Ishikawa (cell line): Measurements from ENCODE around the gene CAPN11.

Source experiments
- CEBPB ChIP-seq: IDR thresholded peaks from 2 replicates; pipeline ENCODE4 v1.6.1; 2012
- CREB1 ChIP-seq: IDR thresholded peaks from 2 replicates; pipeline ENCODE4 v1.6.1; 2012; ENCODE audit warnings: low read depth
- EGR1 ChIP-seq: IDR thresholded peaks from 2 replicates; pipeline ENCODE4 v1.6.1; 2012
- EP300 ChIP-seq: IDR thresholded peaks from 2 replicates; pipeline ENCODE4 v1.6.1; 2012; ENCODE audit warnings: borderline replicate concordance
- FOXM1 ChIP-seq: IDR thresholded peaks from 2 replicates; pipeline ENCODE4 v1.6.1; 2012; ENCODE audit warnings: low read depth, borderline replicate concordance
- MAX ChIP-seq: IDR thresholded peaks from 2 replicates; pipeline ENCODE4 v1.6.1; 2012
- NFIC ChIP-seq: IDR thresholded peaks from 2 replicates; pipeline ENCODE4 v1.6.1; 2012
- RAD21 ChIP-seq: IDR thresholded peaks from 2 replicates; pipeline ENCODE4 v1.6.1; 2012; ENCODE audit warnings: low read depth
- TAF1 ChIP-seq: IDR thresholded peaks from 2 replicates; pipeline ENCODE4 v1.6.1; 2012; ENCODE audit warnings: low read depth, mild to moderate bottlenecking
- TCF12 ChIP-seq: IDR thresholded peaks from 2 replicates; pipeline ENCODE4 v1.6.1; 2012; ENCODE audit warnings: low read depth
- TEAD4 ChIP-seq: IDR thresholded peaks from 2 replicates; pipeline ENCODE4 v1.6.1; 2012
- YY1 ChIP-seq: IDR thresholded peaks from 2 replicates; pipeline ENCODE4 v1.6.1; 2012; ENCODE audit warnings: low read depth
- ZBTB7A ChIP-seq: IDR thresholded peaks from 2 replicates; pipeline ENCODE4 v1.6.1; 2012; ENCODE audit warnings: low read depth
- TF ChIP-seq, protein P1 (sequence below): IDR thresholded peaks from 2 replicates; pipeline ENCODE4 v1.6.1; 2012; ENCODE audit warnings: low read depth, mild to moderate bottlenecking
- TF ChIP-seq, protein P2 (sequence below): IDR thresholded peaks from 2 replicates; pipeline ENCODE4 v1.6.1; 2012

Gene CAPN11

DNA sequence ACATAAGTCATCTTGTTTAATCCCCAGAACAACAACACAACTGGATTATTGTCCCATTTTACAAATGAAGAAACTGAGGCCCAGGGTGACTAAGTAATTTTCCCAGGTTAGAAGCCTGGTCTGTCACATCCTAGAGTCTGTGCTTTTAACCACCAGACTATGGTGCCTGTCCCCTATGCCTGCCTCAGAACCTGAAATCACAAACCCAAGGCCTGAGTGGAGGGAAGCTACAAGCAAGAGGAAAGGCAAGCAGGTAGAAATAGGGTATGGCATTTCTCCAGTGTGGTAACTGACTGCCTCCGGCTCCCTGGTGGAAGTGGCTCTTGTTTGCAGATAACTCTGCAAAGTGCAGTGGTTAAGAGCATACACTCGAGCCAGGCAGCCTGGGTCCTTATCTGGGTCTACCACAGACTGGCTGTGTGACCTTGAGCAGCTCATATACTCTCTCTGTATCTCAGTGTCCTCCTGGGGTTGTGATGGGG lies 28.7 kb upstream of the CAPN11 start:
- TF ChIP-seq TCF12 (no peak), EGR1 (no peak), MAX (no peak), TEAD4 (no peak), ZBTB7A (no peak), TAF1 (no peak), FOXM1 (no peak), CEBPB (no peak)
- TF ChIP-seq, protein P1, sequence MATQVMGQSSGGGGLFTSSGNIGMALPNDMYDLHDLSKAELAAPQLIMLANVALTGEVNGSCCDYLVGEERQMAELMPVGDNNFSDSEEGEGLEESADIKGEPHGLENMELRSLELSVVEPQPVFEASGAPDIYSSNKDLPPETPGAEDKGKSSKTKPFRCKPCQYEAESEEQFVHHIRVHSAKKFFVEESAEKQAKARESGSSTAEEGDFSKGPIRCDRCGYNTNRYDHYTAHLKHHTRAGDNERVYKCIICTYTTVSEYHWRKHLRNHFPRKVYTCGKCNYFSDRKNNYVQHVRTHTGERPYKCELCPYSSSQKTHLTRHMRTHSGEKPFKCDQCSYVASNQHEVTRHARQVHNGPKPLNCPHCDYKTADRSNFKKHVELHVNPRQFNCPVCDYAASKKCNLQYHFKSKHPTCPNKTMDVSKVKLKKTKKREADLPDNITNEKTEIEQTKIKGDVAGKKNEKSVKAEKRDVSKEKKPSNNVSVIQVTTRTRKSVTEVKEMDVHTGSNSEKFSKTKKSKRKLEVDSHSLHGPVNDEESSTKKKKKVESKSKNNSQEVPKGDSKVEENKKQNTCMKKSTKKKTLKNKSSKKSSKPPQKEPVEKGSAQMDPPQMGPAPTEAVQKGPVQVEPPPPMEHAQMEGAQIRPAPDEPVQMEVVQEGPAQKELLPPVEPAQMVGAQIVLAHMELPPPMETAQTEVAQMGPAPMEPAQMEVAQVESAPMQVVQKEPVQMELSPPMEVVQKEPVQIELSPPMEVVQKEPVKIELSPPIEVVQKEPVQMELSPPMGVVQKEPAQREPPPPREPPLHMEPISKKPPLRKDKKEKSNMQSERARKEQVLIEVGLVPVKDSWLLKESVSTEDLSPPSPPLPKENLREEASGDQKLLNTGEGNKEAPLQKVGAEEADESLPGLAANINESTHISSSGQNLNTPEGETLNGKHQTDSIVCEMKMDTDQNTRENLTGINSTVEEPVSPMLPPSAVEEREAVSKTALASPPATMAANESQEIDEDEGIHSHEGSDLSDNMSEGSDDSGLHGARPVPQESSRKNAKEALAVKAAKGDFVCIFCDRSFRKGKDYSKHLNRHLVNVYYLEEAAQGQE, result no peak
- TF ChIP-seq, protein P2, sequence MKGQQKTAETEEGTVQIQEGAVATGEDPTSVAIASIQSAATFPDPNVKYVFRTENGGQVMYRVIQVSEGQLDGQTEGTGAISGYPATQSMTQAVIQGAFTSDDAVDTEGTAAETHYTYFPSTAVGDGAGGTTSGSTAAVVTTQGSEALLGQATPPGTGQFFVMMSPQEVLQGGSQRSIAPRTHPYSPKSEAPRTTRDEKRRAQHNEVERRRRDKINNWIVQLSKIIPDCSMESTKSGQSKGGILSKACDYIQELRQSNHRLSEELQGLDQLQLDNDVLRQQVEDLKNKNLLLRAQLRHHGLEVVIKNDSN, result no peak

DNA sequence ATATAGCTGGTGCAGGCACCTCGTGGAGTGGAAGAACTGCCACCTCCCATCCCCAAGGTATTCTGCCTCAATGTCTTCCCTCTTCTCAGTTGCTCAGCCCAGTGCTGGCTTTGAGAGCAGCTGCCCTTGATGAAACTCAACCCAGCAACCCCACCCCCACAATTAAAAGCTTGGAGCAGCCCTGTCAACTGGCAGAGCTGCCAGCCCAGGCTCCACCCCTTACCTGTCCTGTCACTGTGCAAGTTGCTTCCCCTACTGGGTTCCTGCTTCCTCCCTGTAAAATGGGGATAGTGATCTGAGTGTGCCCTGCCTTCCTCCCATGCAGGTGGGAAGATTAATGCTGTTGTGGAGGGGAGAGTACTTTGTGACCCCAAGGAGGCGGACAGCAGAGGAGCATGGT lies 26.7 kb upstream of the CAPN11 start:
- TF ChIP-seq TEAD4 (no peak), NFIC (no peak), YY1 (no peak), RAD21 (no peak), EGR1 (no peak), ZBTB7A (no peak), FOXM1 (no peak), CREB1 (no peak), MAX (no peak)
- TF ChIP-seq, protein P1, result no peak
- TF ChIP-seq, protein P2, result no peak

DNA sequence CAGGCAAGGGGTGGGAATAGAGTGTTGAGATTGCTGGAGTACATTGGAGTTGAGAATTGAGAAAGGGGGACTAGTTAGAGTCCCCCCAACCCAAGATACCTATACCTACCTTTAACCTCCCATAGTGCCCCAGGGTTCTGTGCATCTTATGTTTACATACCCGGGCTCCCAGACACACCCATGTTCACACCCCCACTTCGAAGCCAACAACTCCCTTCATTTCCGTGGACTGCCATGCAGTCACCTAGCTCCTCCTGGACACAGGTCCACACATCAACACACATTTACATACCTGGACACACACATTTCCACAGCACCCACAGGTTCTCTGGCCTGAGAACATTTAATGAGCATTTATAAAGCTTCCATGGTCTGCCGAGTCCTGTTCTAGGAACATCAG lies 26.1 kb upstream of the CAPN11 start:
- TF ChIP-seq, protein P1, result no peak
- TF ChIP-seq CREB1 (no peak), RAD21 (no peak), ZBTB7A (no peak), EP300 (no peak), MAX (no peak), TCF12 (no peak), CEBPB (no peak), EGR1 (no peak), FOXM1 (no peak), TEAD4 (no peak), NFIC (no peak)
- TF ChIP-seq, protein P2, result no peak

DNA sequence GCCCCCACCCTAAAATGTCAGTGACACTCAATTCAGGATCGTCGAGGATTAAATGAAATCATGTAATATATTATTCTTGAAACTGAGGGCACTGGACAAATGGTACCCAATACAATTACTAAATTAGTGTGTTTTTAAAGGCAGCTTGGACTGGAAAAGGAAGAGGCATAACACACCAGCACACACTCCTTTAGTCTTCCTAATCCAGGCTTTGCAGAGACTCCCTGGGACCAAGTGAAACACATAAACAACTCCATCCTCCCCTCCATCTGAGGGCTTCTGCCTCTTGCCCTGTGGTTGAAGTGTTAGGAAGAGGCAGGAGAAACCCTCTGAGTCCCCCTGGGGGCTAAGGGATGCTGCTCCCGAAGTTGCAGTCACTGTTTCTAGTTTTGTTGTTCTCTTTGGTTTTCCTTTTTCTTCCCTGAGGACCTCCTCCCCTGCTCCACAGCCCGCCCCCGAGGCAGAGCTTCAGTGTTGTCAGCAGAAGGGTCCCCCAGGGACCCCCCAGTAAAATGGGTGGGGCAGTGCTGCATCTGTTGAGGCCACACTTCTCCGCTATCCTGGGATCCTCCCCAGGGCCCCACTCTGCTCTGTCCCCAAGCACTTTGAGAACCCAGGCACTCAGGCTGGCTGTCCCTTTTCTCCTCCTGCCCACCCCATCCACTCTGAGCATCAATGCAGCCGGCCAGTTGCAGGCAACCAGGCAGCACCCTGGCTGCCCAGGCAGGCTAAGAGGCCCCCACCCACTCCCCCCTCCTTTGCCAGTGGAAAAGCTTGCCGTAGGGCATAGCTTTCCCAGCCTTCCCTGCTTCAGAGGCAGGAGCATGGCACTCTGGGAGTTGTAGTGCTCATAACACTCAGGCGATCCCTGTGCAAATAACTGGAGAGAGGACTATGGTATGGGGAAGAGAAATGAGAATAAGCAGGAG lies 25.4 kb upstream of the CAPN11 start:
- no peak for TF ChIP-seq TEAD4
